ENCODE results near the gene SLC2A13. TPM values are rescaled to one million over a fixed set of nuclear protein-coding genes. Genes with fewer than 3 reads are reported as not detected.
A peak's percentile ranks its signal among the peaks of the same experiment; 100 is the strongest.

SLC2A13 gene
- total RNA-seq, 1 donor from 2014 or later, result 5.6 TPM

DNA sequence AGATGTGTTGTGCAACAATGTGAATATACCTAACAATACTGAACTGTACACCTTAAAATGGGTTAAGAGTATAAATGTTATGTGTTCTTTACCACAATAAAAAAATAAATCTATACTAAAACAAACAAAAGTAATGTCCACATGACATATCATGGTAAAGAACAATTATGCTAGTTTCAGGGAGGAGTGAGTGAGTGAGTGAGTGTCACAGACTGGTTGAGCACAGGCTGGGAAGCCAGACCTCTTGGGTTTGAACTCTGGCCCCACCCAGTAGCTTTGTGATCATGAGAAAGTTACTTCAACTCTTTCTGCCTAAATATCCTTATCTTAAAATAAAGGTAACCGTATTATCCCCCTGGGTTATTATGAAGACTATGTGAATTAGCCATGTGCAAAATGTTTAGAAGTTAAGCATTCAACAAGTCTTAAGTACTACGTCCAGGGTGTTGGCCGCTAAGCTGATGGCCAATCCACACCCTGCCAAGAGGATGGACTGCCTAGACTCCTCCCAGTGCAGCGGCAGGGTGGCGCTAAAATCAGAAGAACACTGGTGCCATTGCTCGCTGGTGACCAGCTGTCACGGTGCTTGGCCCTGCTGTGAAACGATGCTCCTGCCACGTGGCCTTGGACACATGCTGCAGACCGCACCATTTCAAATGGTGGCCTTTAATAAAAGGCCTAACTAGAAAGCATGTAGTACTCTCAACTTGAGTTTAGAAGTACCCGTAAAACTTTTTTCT lies 7.3 kb downstream of the SLC2A13 start:
- H3K4me1 Mint-ChIP-seq, result peaks cover 29% of the 10 kb centered on the region
- no peaks in the 10 kb centered on the region for H3K27me3 Mint-ChIP-seq (ENCODE audit: low read depth)
- no peaks in the 10 kb centered on the region for H3K9me3 Mint-ChIP-seq
- H3K36me3 Mint-ChIP-seq (ENCODE audit: low read depth), result peaks cover 2% of the 10 kb centered on the region
- DNase-seq (ENCODE audit: low read depth, low spot score), result no peak
- TF ChIP-seq, protein P1, sequence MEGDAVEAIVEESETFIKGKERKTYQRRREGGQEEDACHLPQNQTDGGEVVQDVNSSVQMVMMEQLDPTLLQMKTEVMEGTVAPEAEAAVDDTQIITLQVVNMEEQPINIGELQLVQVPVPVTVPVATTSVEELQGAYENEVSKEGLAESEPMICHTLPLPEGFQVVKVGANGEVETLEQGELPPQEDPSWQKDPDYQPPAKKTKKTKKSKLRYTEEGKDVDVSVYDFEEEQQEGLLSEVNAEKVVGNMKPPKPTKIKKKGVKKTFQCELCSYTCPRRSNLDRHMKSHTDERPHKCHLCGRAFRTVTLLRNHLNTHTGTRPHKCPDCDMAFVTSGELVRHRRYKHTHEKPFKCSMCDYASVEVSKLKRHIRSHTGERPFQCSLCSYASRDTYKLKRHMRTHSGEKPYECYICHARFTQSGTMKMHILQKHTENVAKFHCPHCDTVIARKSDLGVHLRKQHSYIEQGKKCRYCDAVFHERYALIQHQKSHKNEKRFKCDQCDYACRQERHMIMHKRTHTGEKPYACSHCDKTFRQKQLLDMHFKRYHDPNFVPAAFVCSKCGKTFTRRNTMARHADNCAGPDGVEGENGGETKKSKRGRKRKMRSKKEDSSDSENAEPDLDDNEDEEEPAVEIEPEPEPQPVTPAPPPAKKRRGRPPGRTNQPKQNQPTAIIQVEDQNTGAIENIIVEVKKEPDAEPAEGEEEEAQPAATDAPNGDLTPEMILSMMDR (conservative IDR thresholded peaks at IDR 0.05), result no peak
- H3K4me3 Mint-ChIP-seq, result no peak overlapping the region
- H3K27ac Mint-ChIP-seq (ENCODE audit: unreplicated experiment), result no peak overlapping the region

GRCh38 chr12:40093512-40093911 lies 12.4 kb downstream of the SLC2A13 start:
- TF ChIP-seq, protein P1 (conservative IDR thresholded peaks at IDR 0.05), result no peak
- H3K9me3 Mint-ChIP-seq, result no peaks in the 10 kb centered on the region
- no peak for DNase-seq (ENCODE audit: low read depth, low spot score)
- H3K27ac Mint-ChIP-seq (ENCODE audit: unreplicated experiment), result peak overlapping the region; percentile 45
- H3K4me3 Mint-ChIP-seq, result no peak overlapping the region
- no peaks in the 10 kb centered on the region for H3K27me3 Mint-ChIP-seq (ENCODE audit: low read depth)
- no peaks in the 10 kb centered on the region for H3K4me1 Mint-ChIP-seq
- H3K36me3 Mint-ChIP-seq (ENCODE audit: low read depth), result peaks cover 4% of the 10 kb centered on the region

- H3K36me3 Mint-ChIP-seq (ENCODE audit: low read depth), result peaks cover 11% of the 10 kb centered on the region
- H3K4me3 Mint-ChIP-seq, result no peak overlapping the region
- no peaks in the 10 kb centered on the region for H3K27me3 Mint-ChIP-seq (ENCODE audit: low read depth)
- TF ChIP-seq, protein P1 (conservative IDR thresholded peaks at IDR 0.05), result no peak
- no peak for DNase-seq (ENCODE audit: low read depth, low spot score)
- peaks cover 5% of the 10 kb centered on the region for H3K4me1 Mint-ChIP-seq
- no peaks in the 10 kb centered on the region for H3K9me3 Mint-ChIP-seq
- H3K27ac Mint-ChIP-seq (ENCODE audit: unreplicated experiment), result no peak overlapping the region
Observed at GRCh38 chr12:40086471-40086870, 19.4 kb downstream of the SLC2A13 start.

- DNase-seq (ENCODE audit: low read depth, low spot score), result no peak
- H3K9me3 Mint-ChIP-seq, result peaks cover 32% of the 10 kb centered on the region
- TF ChIP-seq, protein P1 (conservative IDR thresholded peaks at IDR 0.05), result no peak
- no peak overlapping the region for H3K4me3 Mint-ChIP-seq
- H3K27me3 Mint-ChIP-seq (ENCODE audit: low read depth), result no peaks in the 10 kb centered on the region
- H3K27ac Mint-ChIP-seq (ENCODE audit: unreplicated experiment), result no peak overlapping the region
- peaks cover 48% of the 10 kb centered on the region for H3K36me3 Mint-ChIP-seq (ENCODE audit: low read depth)
- no peaks in the 10 kb centered on the region for H3K4me1 Mint-ChIP-seq
Observed at GRCh38 chr12:40078266-40078665, 27.6 kb downstream of the SLC2A13 start.

DNA sequence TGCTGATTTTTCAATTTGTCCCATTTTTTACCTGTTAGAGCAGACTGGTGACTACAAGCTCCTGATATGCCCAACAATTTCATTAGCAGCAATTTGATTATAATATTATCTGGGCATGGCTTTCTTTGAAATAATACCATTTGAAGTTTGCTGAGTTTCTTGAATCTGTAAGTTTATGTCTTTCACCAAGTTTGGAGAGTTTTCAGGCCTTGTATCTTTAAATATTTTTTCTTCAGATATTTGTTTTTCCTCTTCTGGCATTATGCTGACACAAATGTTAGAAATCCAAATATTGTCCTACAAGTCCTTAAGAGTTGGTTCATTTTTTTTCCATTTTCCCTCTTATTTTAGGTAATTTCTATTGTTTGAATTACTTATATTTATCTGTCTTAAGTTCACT lies 30.4 kb downstream of the SLC2A13 start:
- H3K4me3 Mint-ChIP-seq, result no peak overlapping the region
- no peak for DNase-seq (ENCODE audit: low read depth, low spot score)
- H3K9me3 Mint-ChIP-seq, result peaks cover 25% of the 10 kb centered on the region
- no peak overlapping the region for H3K27ac Mint-ChIP-seq (ENCODE audit: unreplicated experiment)
- H3K27me3 Mint-ChIP-seq (ENCODE audit: low read depth), result no peaks in the 10 kb centered on the region
- H3K36me3 Mint-ChIP-seq (ENCODE audit: low read depth), result peaks cover 35% of the 10 kb centered on the region
- no peaks in the 10 kb centered on the region for H3K4me1 Mint-ChIP-seq
- TF ChIP-seq, protein P1 (conservative IDR thresholded peaks at IDR 0.05), result no peak
